Uterus (tissue), 4 donors: Measurements from ENCODE around the gene ARRDC1. TPM values are rescaled to one million over a fixed set of nuclear protein-coding genes. Genes with fewer than 3 reads are reported as not detected.

ENCODE experiments used
- DNase-seq, 2 donors: peaks; one replicate each; pipeline ENCODE4 v3.0.0-alpha.2; 2019 to 2020
- H3K27ac ChIP-seq, 2 donors: fragments of 200-600 bp; sonication (generic); 1 replicate in 1 of 2; 2 replicates in 1 of 2; pipeline ENCODE4 v1.5.1; 2016 to 2018
- H3K27me3 ChIP-seq, 2 donors: fragments of 200-600 bp; sonication (generic); one replicate each; pipeline ENCODE4 v1.5.1; 2018 to 2019; ENCODE audit warnings: control low read depth in 1 of 2
- H3K36me3 ChIP-seq, 2 donors: fragments of 200-600 bp; sonication (generic); one replicate each; pipeline ENCODE4 v1.5.1; 2019; ENCODE audit warnings: control low read depth in 1 of 2
- H3K4me1 ChIP-seq, 2 donors: fragments of 200-600 bp; sonication (generic); one replicate each; pipeline ENCODE4 v1.5.1; 2018 to 2019; ENCODE audit warnings: control low read depth in 1 of 2
- H3K4me3 ChIP-seq, 2 donors: fragments of 200-600 bp; sonication (generic); 1 replicate in 1 of 2; 2 replicates in 1 of 2; pipeline ENCODE4 v1.5.1; 2018 to 2019; ENCODE audit warnings: mild to moderate bottlenecking in 1 of 2
- H3K9me3 ChIP-seq, 2 donors: fragments of 200-600 bp; sonication (generic); one replicate each; pipeline ENCODE4 v1.5.1; 2019; ENCODE audit warnings: control low read depth in 1 of 2
- POLR2A ChIP-seq, 2 donors: fragments of 450-650 bp; IDR thresholded peaks; one replicate each; pipeline ENCODE4 v1.6.1; 2016; ENCODE audit warnings: antibody characterized with exemption in 2 of 2, mild to moderate bottlenecking in 1 of 2, moderate library complexity in 1 of 2
- intact Hi-C: fragments of 100-400 bp; cut with DNase I; formaldehyde crosslinking; loops from one replicate; pipeline ENCODE4 v1.15.1; 2023; ENCODE audit warnings: low total_unique reads
- small RNA-seq: library from RNA; depleted of rRNA; stranded (forward); fragments of <200 nt; gene quantifications from one replicate; pipeline ENCODE3, GENCODE V24; 2016
- total RNA-seq, 4 donors: library from RNA; depleted of rRNA in 3 of 4; stranded (reverse); fragments of >200 nt in 3 of 4; gene quantifications; one replicate each; pipeline versions ENCODE4 v1.1.0 to v1.2.4, GENCODE V29; 2014 to 2023
- TF ChIP-seq, protein P1 (sequence below), 4 experiments: fragments of 200-600 bp in 2 of 4; fragments of 450-650 bp in 2 of 4; sonication (generic) in 2 of 4; IDR thresholded peaks; one replicate each; pipeline ENCODE4 v1.5.1; 2016 to 2019; ENCODE audit warnings: antibody characterized with exemption in 4 of 4, mild to moderate bottlenecking in 2 of 4, moderate library complexity in 1 of 4
- donor health status: DM: yes; HTN: yes; CAD: no.

The ARRDC1 gene
- total RNA-seq, 4 donors from 2014 or later, result 10.3 to 25.1 (median 21.3) TPM

DNA sequence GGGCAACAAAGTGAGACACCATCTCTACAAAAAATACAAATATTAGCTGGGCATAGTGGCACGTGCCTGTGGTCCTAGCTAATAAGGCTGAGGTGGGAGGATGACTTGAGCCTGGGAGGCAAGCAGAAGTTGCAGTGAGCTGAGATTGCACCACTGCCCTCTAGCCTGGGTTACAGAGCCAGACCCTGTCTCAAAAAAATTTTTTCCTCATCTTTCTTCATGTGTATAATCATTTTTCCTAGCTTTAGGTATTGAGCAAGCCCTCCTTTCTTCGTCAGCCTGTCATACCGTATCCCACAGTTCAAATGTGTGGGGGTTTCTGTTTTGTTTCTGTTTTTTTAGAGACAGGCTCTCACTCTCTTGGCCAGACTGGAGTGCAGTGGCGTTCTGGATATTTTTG lies 54.7 kb downstream of the ARRDC1 start:
- H3K4me3 ChIP-seq, result no peak overlapping the region
- H3K27me3 ChIP-seq, result no peaks in the 10 kb centered on the region
- peak overlapping the region; percentile 17 to 35 for H3K27ac ChIP-seq
- peaks cover 4 to 6% of the 10 kb centered on the region in 2 donors for H3K4me1 ChIP-seq
- peak; percentile 30 to 35 for DNase-seq
- intact Hi-C loops, result no loop called here
- no peaks in the 10 kb centered on the region for H3K36me3 ChIP-seq
- H3K9me3 ChIP-seq, result no peaks in the 10 kb centered on the region
- TF ChIP-seq, protein P1, sequence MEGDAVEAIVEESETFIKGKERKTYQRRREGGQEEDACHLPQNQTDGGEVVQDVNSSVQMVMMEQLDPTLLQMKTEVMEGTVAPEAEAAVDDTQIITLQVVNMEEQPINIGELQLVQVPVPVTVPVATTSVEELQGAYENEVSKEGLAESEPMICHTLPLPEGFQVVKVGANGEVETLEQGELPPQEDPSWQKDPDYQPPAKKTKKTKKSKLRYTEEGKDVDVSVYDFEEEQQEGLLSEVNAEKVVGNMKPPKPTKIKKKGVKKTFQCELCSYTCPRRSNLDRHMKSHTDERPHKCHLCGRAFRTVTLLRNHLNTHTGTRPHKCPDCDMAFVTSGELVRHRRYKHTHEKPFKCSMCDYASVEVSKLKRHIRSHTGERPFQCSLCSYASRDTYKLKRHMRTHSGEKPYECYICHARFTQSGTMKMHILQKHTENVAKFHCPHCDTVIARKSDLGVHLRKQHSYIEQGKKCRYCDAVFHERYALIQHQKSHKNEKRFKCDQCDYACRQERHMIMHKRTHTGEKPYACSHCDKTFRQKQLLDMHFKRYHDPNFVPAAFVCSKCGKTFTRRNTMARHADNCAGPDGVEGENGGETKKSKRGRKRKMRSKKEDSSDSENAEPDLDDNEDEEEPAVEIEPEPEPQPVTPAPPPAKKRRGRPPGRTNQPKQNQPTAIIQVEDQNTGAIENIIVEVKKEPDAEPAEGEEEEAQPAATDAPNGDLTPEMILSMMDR (IDR thresholded peaks at IDR 0.05), result no peak
- TF ChIP-seq POLR2A (IDR thresholded peaks at IDR 0.05), result no peak

GRCh38 chr9:137663584-137663983 lies 58.1 kb downstream of the ARRDC1 start:
- H3K27me3 ChIP-seq, result no peaks in the 10 kb centered on the region
- H3K4me1 ChIP-seq, result peaks cover 6 to 7% of the 10 kb centered on the region in 2 donors
- TF ChIP-seq, protein P1 (IDR thresholded peaks at IDR 0.05), result no peak
- TF ChIP-seq POLR2A (IDR thresholded peaks at IDR 0.05), result no peak
- intact Hi-C loops, result no loop called here
- H3K36me3 ChIP-seq, result no peaks in the 10 kb centered on the region
- no peak for DNase-seq
- no peak overlapping the region for H3K4me3 ChIP-seq
- H3K27ac ChIP-seq, result no peak overlapping the region
- no peaks in the 10 kb centered on the region for H3K9me3 ChIP-seq

- H3K4me3 ChIP-seq, result no peak overlapping the region
- H3K9me3 ChIP-seq, result no peaks in the 10 kb centered on the region
- H3K4me1 ChIP-seq, result peaks cover 6 to 7% of the 10 kb centered on the region in 2 donors
- no peaks in the 10 kb centered on the region for H3K27me3 ChIP-seq
- TF ChIP-seq, protein P1 (IDR thresholded peaks at IDR 0.05), result no peak
- no peak for TF ChIP-seq POLR2A (IDR thresholded peaks at IDR 0.05)
- intact Hi-C loops, result no loop called here
- peak overlapping the region in 1 of 2 donors; percentile 48 for H3K27ac ChIP-seq
- DNase-seq, result no peak
- no peaks in the 10 kb centered on the region for H3K36me3 ChIP-seq
These were observed 59.2 kb downstream of the ARRDC1 start for GRCh38 chr9:137664676-137665075.

Small RNA genes within 50 kb of the gene (small RNA-seq; reads per million reads assigned to genes)
- gene RF00017, result not detected

Other genes starting within 250 kb of the ARRDC1 start
- 10 to 100 TPM; 11.8 to 49.0 (median 31.5) TPM for gene EXD3, start 182.5 kb upstream of the ARRDC1 start, total RNA-seq
- 10 to 100 TPM in 1 of 4 donors, 1 to 10 TPM in 2, under 1 TPM in 1; 0.29 to 13.3 (median 3.4) TPM for gene NOXA1, start 182.3 kb upstream of the ARRDC1 start, total RNA-seq
- gene ENTPD8, start 164.3 kb upstream of the ARRDC1 start, total RNA-seq, result under 1 TPM in 1 of 4 donors, not detected in 3; 0.21 TPM
- 10 to 100 TPM; 17.4 to 40.7 (median 32.1) TPM for gene NSMF, start 146.4 kb upstream of the ARRDC1 start, total RNA-seq
- 10 to 100 TPM in 1 of 4 donors, 1 to 10 TPM in 2, under 1 TPM in 1; 0.26 to 25.7 (median 3.4) TPM for gene PNPLA7, start 55.3 kb upstream of the ARRDC1 start, total RNA-seq
- gene MRPL41, start 53.8 kb upstream of the ARRDC1 start, total RNA-seq, result 10 to 100 TPM in 3 of 4 donors, 1 to 10 TPM in 1; 8.6 to 47.9 (median 30.5) TPM
- gene DPH7, start 26.8 kb upstream of the ARRDC1 start, total RNA-seq, result 10 to 100 TPM; 31.3 to 42.4 (median 38.4) TPM
- 10 to 100 TPM; 14.7 to 26.4 (median 16.3) TPM for gene ZMYND19, start 15.2 kb upstream of the ARRDC1 start, total RNA-seq
- 100 to 1,000 TPM in 1 of 4 donors, 10 to 100 TPM in 3; 32.6 to 109 (median 74.9) TPM for gene EHMT1, start 13.3 kb downstream of the ARRDC1 start, total RNA-seq